GM21528 (cell line): ENCODE results near the gene NDUFA11.

Experiments
- ATAC-seq: cut with Tn5 transposase; IDR thresholded peaks from one replicate; pipeline ENCODE4 v1.9.1; 2021; ENCODE audit warnings: mild to moderate bottlenecking, moderate library complexity; ENCODE audit not compliant: unreplicated experiment, low FRiP score

NDUFA11 gene

DNA sequence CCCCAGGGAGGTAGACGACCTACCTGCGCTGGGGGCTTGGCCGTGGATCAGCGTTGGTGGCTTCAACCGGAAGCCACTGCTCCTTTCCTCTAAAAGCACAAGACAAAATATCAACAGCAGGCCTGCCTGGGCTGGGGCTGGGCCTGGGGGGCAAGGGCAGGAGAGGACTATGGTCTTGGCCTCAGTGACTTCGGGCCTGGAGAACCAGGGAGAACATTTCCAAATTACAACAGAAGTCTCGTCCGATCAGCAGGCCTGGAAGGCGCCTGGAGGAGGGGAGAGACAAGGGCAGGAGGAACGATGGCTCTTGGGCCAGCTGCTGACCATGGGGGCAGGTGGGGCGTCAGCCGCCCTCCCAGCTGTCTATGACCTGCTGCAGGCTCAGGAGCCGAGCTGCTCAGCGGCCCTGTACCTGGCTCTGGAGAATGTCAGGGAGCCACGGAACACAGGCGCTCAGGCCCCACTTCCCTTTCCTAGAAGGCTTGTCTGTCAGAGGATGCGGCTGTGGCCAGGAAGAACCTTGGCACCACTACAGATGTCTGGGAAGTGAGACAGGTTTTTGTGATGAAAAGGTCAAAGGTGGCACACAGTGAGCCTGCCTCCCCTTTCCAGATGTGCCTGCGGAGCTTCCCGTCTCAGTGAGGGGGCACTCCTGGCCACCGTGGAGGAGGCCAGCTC lies 29.9 kb upstream of the NDUFA11 start:
- ATAC-seq, result no peak

DNA sequence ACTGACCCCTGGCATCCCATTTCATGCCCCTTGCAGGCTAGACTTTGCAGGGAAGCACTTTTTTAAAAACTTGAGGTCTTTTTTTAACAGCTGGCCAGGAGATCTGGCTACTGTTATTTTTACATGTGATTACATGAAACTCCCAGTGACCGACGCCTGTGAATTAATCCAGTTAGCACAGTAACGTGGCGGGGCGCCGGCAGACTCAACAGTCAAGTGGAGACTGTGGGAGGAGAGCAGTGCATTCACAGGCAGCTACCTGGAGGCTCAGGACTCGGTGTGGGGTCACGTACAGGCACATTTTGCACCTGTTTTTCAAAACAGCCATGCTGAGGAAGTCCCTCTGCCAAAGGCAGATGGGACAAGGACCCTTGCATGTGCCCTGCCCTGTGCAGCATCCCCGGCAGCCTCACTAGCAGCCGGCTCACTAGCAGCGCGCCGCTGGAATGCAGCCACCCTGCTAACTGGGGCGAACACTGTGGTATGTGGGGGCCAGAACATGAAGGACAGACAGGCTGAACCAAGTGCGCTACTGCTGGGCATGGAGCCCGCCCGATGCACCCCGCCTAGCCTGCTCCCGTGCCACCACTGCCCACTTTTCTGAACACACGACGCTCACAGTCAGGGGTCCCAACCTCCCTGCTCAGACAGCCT lies 29.1 kb upstream of the NDUFA11 start:
- no peak for ATAC-seq

GRCh38 chr19:5932146-5932545 lies 28.6 kb upstream of the NDUFA11 start:
- ATAC-seq, result no peak

DNA sequence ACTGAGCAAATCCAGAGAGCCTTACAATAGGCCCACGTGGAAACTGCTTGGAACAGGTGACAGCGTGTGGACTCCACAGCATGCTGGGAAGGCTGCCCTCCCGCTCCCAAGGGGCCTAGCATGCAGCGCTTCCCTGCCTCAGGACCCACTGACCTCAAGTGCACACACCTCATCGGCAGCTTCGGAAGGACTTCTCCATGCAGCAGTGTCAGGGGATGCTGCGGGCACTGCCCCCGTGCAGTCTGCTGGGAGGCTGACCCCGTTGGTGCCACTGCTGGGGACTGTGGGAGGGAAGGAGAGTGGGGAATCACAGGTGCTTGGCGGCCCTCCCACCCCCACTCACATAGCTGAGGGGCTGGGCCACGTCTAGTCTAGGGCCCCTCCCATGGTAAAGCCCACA lies 27.7 kb upstream of the NDUFA11 start:
- ATAC-seq, result no peak

DNA sequence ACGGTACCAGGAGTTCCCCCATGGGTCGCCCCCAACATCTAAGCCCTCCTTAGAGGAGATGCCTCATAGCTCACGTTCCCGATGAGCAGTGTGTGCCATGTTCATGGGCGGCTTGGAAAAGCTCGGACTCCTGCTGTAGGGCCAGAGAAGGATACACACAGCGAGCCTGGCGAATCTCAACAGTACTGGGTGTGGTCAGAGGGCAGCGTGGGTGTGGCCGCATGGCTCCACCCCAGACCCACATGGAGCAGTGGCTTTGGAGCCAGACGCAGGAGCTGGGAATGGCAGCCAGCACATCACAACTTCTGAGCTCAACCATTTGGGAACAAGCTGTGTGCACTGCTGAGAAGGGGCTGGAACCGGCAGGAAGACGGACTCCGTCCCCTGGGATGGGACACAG lies 26.0 kb upstream of the NDUFA11 start:
- no peak for ATAC-seq

GRCh38 chr19:5929179-5929578 lies 25.6 kb upstream of the NDUFA11 start:
- ATAC-seq, result no peak

- ATAC-seq, result no peak
These were observed 23.8 kb upstream of the NDUFA11 start for GRCh38 chr19:5927441-5927821.

GRCh38 chr19:5926641-5927440 lies 23.3 kb upstream of the NDUFA11 start:
- ATAC-seq, result no peak

GRCh38 chr19:5925830-5926427 lies 22.3 kb upstream of the NDUFA11 start:
- no peak for ATAC-seq

DNA sequence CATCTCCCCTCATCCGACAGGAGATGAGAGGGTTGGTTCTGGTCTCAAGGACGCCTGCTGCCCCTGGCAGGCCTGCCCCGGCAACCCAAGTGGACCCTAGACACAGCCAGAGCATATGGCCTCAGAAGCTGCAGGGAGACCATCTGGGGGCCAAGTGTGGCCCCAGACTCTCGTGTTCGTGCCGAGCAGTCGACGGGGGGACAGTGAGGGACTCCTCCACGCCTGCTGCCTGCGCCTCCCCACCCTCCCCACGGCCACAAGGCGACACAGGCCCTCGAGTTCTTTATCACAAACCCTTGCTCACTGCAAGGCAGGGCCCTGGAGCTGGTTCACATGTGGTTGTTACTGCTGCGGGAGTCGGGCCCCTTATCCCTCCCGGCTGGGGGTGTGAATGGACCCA lies 19.8 kb upstream of the NDUFA11 start:
- no peak for ATAC-seq

DNA sequence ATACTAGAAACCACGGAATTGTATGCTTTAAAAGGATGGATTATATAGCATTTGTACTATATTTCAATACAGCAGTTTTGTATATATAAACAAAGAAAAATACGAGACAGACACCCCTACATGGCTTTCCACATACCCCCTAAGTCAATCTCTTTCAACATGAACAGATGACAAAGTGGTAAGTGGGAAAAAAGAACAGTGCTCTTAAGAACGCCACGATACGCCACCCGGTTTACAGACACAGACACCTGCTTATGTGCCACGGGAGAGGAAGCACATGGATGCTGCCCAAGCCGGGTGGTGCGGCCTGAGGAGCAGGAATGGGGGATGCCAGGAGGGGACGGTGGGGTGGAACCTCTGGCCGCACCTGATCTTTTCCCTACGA lies 18.6 kb upstream of the NDUFA11 start:
- no peak for ATAC-seq

DNA sequence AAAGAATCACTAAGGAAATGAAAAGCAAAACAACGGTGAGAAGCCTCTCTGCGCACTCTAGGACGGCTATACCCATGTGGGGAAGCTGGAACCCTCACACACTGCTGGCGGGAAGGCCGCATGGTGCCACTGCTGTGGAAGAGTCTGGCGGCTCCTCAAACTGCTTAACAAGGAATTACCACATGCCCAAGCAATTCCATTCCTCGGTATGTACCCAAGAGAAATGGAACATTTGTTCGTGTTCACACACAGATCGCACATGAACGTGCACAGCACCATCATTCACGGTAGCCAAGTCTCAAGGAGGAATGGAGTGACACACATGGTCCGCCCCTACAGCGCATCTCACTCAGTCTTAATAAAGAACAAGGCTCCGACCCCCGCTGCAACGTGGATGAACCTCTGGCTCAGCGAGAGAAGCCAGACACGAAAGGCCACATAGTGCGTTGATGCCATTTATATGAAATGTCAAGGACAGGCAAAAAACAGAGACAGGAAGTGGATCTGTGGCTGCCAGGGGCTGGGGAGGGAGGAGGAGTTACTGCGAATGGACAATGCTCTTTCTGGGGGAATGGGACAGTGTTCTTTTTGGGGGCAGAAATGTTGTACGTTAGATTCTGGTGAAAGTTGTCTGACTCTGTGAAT lies 18.0 kb upstream of the NDUFA11 start:
- no peak for ATAC-seq

DNA sequence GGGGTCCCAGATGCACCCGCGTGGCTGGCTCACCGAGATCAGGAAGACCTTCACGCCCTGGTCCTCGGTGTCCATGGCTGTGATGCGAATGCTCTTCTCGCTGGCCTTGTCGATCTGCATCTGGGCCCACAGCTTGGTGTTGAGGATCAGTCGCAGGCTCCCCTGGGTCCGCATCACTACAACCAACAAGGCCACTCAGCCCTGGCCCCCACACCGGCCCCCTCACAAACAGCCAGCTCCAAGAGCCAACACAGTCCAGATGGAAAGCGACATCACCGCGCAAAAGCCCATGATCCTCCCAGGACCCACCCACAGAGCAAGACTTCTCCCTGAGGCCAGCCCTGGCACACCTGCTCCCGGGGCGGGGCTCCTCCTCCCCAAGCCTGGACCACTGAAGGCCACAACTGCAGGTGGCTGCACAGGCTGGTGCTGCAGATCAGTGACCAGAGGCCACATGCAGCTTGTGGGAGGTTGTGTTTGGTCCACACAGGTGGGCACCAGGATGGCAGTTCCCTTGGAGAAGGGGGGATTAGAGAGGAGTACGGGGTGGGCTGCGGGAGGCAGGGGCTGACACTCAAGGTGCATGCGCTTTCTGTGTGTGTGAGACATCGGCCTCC lies 15.0 kb upstream of the NDUFA11 start:
- ATAC-seq, result no peak

GRCh38 chr19:5917431-5918107 lies 14.0 kb upstream of the NDUFA11 start:
- no peak for ATAC-seq

DNA sequence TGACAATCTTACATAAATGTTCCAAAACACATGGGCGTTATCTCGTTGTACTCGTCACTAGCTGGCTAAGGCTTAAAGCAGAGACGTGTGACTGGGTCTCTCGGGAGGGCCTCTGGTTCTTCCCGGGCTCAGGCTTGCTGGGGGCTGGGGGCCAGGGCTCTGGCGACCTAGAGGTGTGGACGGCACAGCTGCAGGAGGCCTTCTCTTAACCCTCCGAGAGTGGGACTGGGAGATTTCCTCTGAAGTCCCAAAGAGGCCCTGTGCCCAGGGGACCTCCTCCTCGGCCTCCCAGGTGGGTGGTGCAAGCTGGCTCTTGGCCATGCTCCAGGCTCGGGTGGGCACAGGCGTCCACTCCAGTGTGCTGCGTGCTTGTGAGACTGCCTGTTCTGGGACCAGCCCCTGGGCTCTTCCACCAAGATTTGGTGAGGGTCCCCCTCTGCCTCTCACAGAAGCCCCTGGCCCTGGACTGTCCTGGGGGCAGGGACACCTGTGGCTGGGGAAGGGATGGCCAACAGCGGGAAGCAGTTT lies 12.7 kb upstream of the NDUFA11 start:
- no peak for ATAC-seq

GRCh38 chr19:5915782-5916165 lies 12.2 kb upstream of the NDUFA11 start:
- ATAC-seq, result no peak

GRCh38 chr19:5914946-5915781 lies 11.6 kb upstream of the NDUFA11 start:
- no peak for ATAC-seq

DNA sequence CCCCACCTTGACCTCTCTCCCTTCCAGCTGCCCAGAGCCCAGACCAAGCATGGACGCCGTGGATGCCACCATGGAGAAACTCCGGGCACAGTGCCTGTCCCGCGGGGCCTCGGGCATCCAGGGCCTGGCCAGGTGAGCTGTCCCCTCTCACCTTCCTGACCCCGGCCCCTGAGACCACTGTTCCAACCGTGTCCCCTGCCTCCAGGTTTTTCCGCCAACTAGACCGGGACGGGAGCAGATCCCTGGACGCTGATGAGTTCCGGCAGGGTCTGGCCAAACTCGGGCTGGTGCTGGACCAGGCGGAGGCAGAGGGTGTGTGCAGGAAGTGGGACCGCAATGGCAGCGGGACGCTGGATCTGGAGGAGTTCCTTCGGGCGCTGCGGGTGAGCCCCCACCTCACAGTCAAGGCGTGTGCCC lies 10.8 kb upstream of the NDUFA11 start:
- ATAC-seq, result no peak
